Measurements from ENCODE around the gene RCSD1. TPM values are rescaled to one million over a fixed set of nuclear protein-coding genes. Genes with fewer than 3 reads are reported as not detected.

Gene RCSD1
- total RNA-seq, 4 donors from 2014 or later, result 0.34 to 3.5 (median 2.0) TPM

DNA sequence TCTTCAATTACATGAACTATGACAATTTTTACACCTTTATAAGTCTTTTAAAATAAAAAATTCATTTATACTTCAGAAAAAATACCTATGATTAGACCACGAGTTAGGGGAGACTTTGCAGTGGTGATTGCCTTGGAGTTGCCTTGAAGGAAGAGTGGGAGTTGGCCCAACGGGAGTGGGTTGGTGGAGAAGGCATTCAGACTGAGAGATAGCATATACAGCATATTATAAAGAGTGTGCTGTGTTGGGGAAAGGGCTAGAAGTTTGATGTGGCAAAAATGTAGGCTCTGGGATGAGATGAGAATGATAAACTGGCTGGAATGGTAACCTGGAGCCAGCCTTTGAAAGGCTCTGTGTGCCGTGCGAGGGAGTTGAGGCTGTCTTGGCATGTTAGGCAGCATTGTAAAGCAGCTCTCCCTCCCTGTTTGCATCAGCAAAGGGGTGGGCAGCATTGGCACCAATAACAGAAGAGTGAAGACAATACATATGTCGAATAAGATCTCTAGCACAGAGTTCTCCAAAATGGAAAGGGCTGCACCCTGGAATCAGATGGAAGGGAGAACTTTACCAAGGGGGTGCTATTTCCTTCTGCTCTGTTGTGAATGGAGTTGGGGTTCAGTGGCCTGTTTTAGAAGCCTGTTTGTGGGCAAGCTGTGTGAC is 116.1 kb downstream of the RCSD1 start:
- Histone ChIP-seq H3K27me3 (no peaks in the 10 kb centered on the region), H3K4me1 (peaks cover 22% of the 10 kb centered on the region)

GRCh38 chr1:167746988-167747655 is 117.1 kb downstream of the RCSD1 start:
- 84% methylated on average over 7 of the region's 7 CpGs for WGBS
- DNase-seq (ENCODE audit: low spot score in 2 of 2), result no peak
- H3K36me3 ChIP-seq, result no peaks in the 10 kb centered on the region
- H3K9me3 ChIP-seq, result no peaks in the 10 kb centered on the region
- TF ChIP-seq POLR2AphosphoS5 (IDR thresholded peaks at IDR 0.05), result no peak
- no peak for TF ChIP-seq EP300 (IDR thresholded peaks at IDR 0.05)
- TF ChIP-seq POLR2A (IDR thresholded peaks at IDR 0.05), result no peak
- TF ChIP-seq, protein P1, sequence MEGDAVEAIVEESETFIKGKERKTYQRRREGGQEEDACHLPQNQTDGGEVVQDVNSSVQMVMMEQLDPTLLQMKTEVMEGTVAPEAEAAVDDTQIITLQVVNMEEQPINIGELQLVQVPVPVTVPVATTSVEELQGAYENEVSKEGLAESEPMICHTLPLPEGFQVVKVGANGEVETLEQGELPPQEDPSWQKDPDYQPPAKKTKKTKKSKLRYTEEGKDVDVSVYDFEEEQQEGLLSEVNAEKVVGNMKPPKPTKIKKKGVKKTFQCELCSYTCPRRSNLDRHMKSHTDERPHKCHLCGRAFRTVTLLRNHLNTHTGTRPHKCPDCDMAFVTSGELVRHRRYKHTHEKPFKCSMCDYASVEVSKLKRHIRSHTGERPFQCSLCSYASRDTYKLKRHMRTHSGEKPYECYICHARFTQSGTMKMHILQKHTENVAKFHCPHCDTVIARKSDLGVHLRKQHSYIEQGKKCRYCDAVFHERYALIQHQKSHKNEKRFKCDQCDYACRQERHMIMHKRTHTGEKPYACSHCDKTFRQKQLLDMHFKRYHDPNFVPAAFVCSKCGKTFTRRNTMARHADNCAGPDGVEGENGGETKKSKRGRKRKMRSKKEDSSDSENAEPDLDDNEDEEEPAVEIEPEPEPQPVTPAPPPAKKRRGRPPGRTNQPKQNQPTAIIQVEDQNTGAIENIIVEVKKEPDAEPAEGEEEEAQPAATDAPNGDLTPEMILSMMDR (IDR thresholded peaks at IDR 0.05), result no peak
- no peaks in the 10 kb centered on the region for H3K27me3 ChIP-seq
- H3K27ac ChIP-seq, result no peak overlapping the region
- H3K4me1 ChIP-seq, result peaks cover 29% of the 10 kb centered on the region
- no peak overlapping the region for H3K4me3 ChIP-seq

More for the DNA sequence above, 116.1 kb downstream of the RCSD1 start:
- Histone ChIP-seq H3K4me3 (no peak overlapping the region), H3K27ac (peak overlapping the region; percentile 14), H3K36me3 (no peaks in the 10 kb centered on the region), H3K9me3 (no peaks in the 10 kb centered on the region)
- DNase-seq (ENCODE audit: low spot score in 2 of 2), result no peak
- WGBS, result 69% methylated on average over 5 of the region's 5 CpGs
- no peak for TF ChIP-seq EP300 (IDR thresholded peaks at IDR 0.05)
- TF ChIP-seq POLR2AphosphoS5 (IDR thresholded peaks at IDR 0.05), result no peak
- TF ChIP-seq, protein P1 (IDR thresholded peaks at IDR 0.05), result no peak
- no peak for TF ChIP-seq POLR2A (IDR thresholded peaks at IDR 0.05)

GRCh38 chr1:167747988-167748387 is 118.0 kb downstream of the RCSD1 start:
- Histone ChIP-seq H3K36me3 (no peaks in the 10 kb centered on the region), H3K4me3 (no peak overlapping the region), H3K27ac (no peak overlapping the region), H3K4me1 (peaks cover 38% of the 10 kb centered on the region), H3K9me3 (no peaks in the 10 kb centered on the region), H3K27me3 (no peaks in the 10 kb centered on the region)
- WGBS, result 100% methylated on average over 1 of the region's 1 CpG
- TF ChIP-seq POLR2AphosphoS5 (IDR thresholded peaks at IDR 0.05), result no peak
- DNase-seq (ENCODE audit: low spot score in 2 of 2), result no peak

DNA sequence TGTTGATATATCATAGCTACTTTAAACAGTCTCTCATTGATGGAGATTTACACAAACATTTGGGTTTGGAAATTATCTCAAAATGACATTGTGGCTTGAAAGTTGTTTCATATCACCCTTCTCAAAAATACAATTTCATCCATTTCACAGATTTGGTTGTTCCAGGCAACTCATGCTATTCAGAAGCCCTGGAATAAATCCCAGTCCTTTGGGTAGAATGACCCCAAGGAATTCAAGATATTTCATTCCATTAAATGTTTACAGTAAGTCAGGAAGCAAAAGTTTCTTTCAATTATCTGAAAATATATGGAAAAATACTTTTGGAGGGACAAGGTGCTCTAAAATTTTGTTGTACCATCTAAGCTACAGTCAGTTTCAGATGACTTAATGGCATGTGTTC is 118.9 kb downstream of the RCSD1 start:
- Histone ChIP-seq H3K27ac (no peak overlapping the region), H3K4me1 (peaks cover 47% of the 10 kb centered on the region)

GRCh38 chr1:167749741-167750140 is 119.7 kb downstream of the RCSD1 start:
- H3K27ac ChIP-seq, result no peak overlapping the region
- H3K36me3 ChIP-seq, result no peaks in the 10 kb centered on the region
- no peak overlapping the region for H3K4me3 ChIP-seq
- peaks cover 55% of the 10 kb centered on the region for H3K4me1 ChIP-seq
- no peak for TF ChIP-seq POLR2AphosphoS5 (IDR thresholded peaks at IDR 0.05)
- no peak for TF ChIP-seq EP300 (IDR thresholded peaks at IDR 0.05)
- no peak for TF ChIP-seq POLR2A (IDR thresholded peaks at IDR 0.05)
- TF ChIP-seq, protein P1 (IDR thresholded peaks at IDR 0.05), result no peak
- DNase-seq (ENCODE audit: low spot score in 2 of 2), result no peak
- 84% methylated on average over 2 of the region's 2 CpGs for WGBS
- H3K27me3 ChIP-seq, result no peaks in the 10 kb centered on the region
- no peaks in the 10 kb centered on the region for H3K9me3 ChIP-seq

More for the DNA sequence above, 118.9 kb downstream of the RCSD1 start:
- TF ChIP-seq EP300 (IDR thresholded peaks at IDR 0.05), result no peak
- TF ChIP-seq, protein P1 (IDR thresholded peaks at IDR 0.05), result no peak
- no peak for TF ChIP-seq POLR2AphosphoS5 (IDR thresholded peaks at IDR 0.05)
- no peaks in the 10 kb centered on the region for H3K27me3 ChIP-seq
- H3K36me3 ChIP-seq, result no peaks in the 10 kb centered on the region
- H3K9me3 ChIP-seq, result no peaks in the 10 kb centered on the region
- no peak overlapping the region for H3K4me3 ChIP-seq
- no peak for DNase-seq (ENCODE audit: low spot score in 2 of 2)
